HG03108 (cell line): Measurements from ENCODE around the gene MND1.
"Not testable (repeated sequence)": the region's sequence is repeated elsewhere in the genome, so short reads cannot be mapped to it uniquely, and the experiment has no call there.

Source experiments
- ATAC-seq: cut with Tn5 transposase; IDR thresholded peaks from one replicate; pipeline ENCODE4 v1.9.1; 2021; ENCODE audit warnings: moderate library complexity; ENCODE audit not compliant: unreplicated experiment

Gene MND1

DNA sequence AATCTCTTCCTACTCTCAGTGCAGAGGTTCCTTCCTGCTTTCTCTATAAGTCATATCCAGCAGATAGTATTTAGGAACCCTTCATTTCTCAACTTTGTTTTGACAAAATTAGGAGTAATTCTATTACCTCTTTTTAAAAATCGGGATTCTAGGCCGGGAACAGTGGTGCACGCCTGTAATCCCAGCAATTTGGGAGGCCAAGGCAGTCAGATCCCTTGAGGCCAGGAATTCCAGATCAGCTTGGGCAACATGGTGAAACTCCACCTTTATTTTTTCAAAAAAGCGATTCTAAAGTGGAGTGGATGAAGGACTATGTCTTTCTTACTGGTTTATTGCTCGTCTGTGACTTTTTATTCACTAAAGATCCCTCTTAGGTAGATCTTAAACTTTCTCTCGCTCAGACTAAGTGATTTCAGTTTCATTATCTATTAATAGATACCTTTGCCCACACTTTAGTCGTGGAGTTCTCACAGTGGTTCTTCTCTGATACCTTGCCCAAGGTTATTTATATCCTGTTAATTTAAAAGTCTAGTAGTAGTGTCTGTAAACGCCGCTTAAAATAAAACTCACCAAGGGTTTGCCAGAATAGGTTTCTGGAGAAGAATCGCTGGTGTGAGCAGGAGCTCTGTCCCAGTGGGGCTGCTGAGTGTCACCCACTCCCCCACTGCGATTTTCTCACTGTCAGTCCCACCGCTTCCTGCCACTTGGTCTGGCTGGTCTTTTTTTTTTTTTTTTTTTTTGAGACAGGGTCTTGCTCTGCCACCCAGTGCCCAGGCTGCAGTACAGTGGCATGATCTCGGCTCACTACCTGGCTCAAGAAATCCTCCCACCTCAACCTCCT, 94.6 kb downstream of the MND1 start:
- peak; percentile 72 for ATAC-seq

DNA sequence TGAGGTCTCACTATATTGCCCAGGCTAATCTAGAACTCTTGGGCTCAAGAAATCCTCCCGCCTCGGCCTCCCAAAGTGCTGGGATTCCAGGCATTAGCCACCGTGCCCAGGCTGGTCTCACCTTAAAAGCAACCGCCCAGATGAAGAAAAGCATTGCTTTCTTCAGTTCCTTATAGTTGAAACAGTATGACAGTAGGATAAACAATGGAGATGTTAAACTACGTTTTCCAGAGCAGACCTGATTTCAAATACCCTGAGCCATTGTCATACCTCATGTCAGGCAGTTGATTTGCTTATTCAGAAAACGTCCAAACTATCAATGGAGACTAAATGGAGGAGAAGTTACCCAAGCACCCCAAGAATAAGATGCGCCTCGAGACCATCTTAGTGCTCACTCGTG, 95.3 kb downstream of the MND1 start:
- ATAC-seq = no peak

DNA sequence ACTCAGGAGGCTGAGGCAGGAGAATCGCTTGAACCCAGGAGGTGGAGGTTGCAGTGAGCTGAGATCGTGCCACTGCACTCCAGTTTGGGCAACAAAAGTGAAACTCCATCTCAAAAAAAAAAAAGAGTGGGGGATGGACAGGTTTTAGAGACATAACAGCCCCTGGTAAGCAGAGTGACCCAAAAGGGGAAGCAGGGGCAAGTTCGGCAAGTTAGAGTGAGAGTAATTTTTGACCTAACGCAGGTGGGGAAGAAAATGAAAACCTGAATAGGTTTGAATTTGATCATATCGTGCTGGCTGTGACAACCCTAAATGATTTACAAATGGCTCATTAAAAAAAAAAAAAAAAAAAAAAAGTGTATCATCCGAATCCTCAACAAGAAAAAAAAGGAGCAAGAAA, 96.0 kb downstream of the MND1 start:
- ATAC-seq = no peak

DNA sequence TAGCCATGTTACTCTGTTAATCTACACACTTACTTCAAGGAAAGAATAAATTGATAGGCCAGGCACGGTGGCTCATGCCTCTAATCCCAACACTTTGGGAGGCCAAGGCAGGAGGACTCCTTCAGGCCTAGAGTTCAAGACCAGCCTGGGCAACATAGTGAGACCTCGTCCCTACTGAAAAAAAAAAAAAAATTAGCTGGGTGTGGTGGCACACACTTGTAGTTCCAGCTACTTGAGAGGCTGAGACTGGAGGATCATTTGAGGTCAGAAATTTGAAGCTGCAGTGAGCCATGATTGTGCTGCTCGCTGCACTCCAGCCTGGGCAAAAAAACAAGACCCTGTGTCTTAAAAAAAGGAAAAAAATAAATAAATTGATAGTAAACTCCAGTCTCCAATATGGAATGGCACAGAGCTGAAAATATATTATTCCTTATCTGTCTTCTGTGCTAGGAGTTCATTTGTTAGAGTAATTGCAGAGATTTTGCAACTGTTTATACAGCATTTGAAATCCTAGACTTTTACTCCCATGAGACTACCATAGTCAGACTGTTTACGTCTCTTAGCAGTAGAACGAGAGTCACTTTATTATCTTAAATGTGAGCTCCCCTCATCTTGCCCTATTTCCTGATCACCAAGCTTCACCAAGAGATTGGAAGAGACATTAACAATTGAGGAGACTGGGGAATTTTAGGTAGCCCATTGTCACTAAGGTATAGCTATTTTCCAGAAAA, 102.9 kb downstream of the MND1 start:
- no peak for ATAC-seq

DNA sequence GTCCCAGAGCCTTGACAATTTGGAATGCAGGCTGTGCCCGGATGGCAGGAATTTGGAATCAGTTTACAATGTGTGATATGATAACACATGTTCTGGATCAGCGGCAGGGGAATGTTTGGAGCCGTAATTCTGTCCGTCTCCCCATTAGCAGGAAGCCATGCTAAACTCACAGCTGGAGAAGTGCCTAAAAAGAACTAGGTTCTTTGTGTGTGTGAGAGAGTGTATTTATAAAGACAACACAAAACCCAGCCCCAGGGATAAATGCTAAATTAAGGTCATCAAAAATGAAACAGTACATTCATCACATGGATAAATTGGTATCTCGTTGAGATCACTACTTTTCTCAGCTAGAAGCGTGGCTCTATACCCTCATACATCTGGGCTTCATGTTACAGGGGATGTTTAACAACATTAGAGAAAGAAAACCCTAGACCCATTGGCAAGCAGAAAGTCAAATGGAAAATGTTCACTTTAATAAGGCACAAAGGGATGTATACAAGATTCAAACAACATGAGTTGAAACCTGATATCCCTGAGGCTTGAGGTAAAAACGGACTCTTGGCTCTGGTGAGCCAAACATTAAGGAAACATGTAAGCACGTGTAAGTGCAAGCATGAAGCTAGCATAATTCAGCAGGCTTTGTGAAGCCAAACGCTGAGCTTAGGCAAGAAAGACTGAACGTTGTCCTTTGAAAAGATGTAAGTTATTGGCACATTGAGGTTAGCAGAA, 103.7 kb downstream of the MND1 start:
- no peak for ATAC-seq

DNA sequence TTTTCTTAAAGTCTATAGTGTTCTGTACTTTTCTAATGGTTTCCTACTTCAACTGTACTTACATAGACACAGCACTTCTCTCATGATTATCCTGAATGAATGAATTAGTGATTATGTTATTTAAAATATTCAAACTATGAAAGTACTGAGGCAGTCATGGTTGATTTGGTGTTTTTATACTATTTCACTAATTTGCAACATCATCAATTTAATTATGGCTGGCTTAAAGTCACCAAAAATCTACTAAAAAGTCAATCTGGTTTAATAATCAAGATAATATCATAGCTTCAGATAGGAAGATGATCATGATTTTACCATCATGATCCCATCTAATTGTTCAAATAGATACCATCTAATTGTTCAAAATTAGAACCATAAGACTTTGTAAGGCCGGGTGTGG, 104.8 kb downstream of the MND1 start:
- no peak for ATAC-seq

DNA sequence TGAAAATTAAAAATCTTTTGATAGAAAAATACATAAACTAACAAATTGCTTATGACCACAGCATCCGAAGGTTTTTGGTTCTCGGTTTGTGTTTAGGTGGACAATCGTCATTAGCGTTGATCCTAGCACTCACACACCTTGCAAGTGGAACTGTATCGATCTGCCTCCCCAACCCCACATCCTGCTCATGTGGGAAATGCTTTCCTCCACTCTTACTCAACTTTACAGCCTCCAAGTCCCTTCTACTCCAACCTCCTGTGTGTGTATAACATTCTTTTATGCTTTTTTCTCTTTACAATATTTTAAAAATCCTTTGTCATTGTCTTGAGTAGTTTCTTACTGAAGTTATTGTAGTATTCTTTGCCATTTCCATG, 106.0 kb downstream of the MND1 start:
- ATAC-seq = no peak

DNA sequence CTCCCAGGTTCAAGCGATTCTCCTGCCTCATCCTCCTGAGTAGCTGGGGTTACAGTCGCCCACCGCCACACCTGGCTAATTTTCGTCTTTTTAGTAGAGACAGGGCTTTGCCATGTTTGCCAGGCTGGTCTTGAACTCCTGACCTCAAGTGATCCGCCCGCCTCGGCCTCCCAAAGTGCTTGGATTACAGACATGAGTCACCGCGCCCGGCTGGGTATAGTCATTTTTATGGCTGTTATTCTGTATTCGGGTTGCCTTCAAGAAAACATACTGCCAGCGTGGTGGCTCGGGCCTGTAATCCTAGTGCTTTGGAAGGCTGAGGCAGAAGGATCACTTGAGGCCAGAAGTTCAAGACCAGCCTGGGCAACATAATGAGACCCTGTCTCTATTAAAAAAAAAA, 106.7 kb downstream of the MND1 start:
- not testable (repeated sequence) for ATAC-seq

DNA sequence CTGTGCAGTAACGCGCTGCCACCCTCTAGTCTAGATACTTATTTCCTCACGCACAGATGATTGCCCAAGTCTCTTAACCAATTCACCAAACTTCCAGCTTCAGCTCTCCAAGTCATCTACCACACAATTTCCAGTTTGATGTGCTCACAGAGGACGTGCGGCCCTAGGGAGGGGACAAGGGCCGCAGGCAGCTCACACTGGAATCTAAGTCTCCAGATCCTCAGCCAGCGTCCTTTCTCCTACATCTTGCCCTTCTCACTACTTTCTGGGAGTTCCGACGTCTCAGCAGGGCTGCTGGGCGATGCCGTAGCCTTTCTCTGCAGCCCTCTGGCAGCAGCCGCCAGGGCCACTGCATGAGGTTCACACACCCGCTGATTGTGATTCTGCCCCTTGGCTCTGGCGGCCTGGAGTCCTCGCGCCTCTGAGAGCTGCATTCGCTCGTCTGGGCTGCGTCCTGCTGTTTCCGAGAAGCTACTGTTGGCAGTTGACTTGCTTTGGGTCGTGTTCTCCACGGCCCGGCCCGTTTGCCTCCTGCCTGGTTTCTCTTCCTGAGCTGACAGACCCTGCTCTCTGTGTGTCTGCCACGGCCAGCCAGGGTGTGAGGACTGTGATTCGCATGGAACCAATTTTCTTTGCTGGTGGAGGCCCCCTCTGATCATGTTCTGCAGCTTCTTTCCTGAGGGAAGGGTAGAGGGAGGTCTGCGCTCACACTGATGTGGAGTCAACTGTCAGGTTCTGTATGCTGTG, 107.6 kb downstream of the MND1 start:
- ATAC-seq = no peak

DNA sequence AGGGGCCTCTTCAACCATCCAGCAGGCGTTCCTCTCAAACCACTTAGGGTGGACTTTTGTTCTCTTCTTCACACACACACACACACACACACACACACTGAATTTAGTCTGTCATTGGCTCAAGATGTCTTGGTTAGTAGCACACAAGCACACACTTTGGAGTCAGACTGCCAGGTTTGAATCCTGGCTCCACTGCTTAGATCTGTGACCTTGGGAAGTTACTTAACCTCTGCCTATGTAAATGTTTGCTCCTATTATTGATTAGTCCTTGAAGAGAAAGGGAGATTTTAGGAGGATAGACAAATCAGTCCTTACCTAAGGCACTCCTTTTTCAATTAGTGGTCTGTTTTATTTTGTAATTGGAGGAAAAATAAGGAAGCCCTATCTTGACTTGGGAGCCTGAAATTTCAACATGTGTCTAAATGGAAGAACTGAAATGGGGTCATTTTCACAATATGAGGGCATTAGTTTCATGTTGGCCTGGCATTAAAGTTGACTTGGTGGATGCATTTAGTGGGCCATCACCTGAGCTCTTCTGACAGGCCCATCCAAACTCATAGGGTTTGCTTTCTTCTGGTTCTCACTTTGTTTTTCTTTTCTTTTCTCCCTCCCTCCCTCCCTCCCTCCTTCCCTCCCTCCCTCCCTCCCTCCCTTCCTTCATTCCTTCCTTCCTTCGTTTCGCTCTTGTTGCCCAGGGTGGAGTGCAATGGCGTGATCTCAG, 108.3 kb downstream of the MND1 start:
- ATAC-seq = no peak

DNA sequence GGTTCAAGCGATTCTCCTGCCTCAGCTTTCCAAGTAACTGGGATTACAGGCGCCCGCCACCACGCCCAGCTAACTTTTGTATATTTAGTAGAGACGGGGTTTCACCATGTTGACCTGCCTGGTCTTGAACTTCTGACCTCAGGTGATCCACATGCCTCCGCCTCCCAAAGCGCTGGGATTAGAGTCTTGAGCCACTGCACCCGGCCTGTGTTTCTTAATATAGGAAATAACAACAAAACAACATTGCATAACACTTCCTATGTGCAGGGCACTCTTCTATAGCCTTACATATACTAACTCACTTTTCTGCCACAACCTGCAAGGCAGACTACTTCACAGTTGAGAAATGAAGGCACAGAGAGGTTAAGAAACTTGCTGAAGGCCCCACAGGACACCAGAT, 108.9 kb downstream of the MND1 start:
- no peak for ATAC-seq

DNA sequence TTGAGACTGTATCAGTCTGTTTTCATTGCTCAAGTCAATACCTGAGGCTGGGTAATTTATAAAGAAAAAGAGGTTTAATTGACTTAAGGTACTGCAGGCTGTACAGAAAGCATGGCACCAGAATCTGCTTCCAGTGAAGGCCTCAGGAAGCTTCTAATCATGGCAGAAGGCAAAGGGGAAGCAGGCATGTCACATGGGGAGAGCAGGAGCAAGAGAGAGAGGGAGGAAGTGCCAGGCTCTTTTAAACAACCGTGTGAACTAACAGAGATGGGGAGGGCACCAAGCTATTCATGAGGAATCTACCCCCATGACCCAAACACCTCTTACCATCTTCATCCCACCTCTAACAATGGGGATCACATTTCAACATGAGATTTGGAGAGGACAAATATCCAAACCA, 114.5 kb downstream of the MND1 start:
- ATAC-seq = no peak

DNA sequence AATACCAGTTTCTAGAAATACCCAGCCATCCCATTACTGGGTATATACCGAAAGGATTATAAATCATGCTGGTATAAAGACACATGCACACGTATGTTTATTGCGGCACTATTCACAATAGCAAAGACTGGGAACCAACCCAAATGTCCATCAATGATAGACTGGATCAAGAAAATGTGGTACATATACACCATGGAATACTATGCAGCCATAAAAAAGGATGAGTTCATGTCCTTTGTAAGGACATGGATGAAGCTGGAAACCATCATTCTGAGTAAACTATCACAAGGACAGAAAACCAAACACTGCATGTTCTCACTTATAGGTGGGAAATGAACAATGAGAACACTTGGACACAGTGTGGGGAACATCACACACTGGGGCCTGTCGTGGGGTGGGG, 117.1 kb downstream of the MND1 start:
- not testable (repeated sequence) for ATAC-seq

DNA sequence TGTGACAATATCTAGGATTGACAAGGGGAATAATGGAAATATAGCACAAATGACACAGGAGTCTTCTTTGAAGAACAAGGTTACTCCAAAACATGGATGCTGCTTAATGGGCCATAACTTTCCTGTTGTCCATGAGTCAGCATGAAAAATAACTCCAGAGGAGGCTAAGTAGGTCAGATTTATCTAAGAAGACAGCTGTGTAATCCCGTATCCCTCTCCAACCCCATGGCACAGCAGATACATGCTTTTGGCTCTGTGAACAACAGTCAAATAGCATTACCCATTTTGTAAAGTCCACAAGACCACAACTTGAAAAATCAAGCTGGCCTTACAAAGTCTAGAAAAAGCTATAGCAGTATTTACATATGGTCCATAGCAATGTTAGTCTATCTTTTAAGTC, 119.6 kb downstream of the MND1 start:
- ATAC-seq = no peak
